Measurements from ENCODE around the gene PELI2.

- TF ChIP-seq CTCF (IDR thresholded peaks at IDR 0.05; ENCODE audit: insufficient read depth, low read length, poor library complexity, severe bottlenecking) = no peak
- TF ChIP-seq EZH2phosphoT487 (conservative IDR thresholded peaks at IDR 0.05; ENCODE audit: low read length) = no peak
These were observed 103.3 kb downstream of the PELI2 start for GRCh38 chr14:56221382-56222128.

Measured in SU-DHL-6 (cell line).